Measurements from ENCODE around the gene KCNJ5. TPM values are rescaled to one million over a fixed set of nuclear protein-coding genes. Genes with fewer than 3 reads are reported as not detected.

Gene KCNJ5
- total and polyA plus RNA-seq, 2 of the 4 experiments (the other 2 are of a cell fraction): 0.07 to 0.18 TPM

DNA sequence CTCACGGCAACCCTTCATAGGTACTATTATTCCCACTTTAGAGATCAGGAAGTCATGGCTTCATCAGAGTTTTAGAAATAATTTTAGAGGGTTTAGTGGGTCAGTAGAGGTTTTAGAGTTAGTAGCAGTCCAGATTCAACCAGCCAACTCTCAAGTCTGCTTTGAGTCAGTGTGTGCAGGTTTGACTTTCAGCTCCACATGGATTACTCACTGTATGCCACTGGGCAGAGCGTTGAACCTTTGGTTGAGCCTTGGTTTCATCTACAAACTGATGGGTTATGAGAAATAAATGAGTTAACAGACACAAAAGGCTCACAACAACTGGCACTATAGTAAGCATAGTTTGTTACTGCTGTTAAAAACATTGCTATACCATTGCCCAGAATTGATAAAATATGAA is 70.5 kb downstream of the KCNJ5 start:
- H2AK9ac ChIP-seq (replicated peaks; ENCODE audit: low read depth, low read length, poor library complexity): no peak overlapping the region
- no TSS peak for BruUV-seq (replicated peaks)
- no peak overlapping the region for H3K27ac ChIP-seq (ENCODE audit: insufficient read depth, low read length)
- H3K79me1 ChIP-seq (ENCODE audit: low read depth in 1 of 2, low read length in 2 of 2): no peaks in the 10 kb centered on the region
- no peak overlapping the region for H3K4me3 ChIP-seq (ENCODE audit: insufficient read depth, low read depth, low read length)
- H2BK120ac ChIP-seq (ENCODE audit: low read depth, low read length): no peak overlapping the region
- no peak overlapping the region for H2BK15ac ChIP-seq (ENCODE audit: low read depth, low read length)
- ATAC-seq (ENCODE audit: low read depth) (no peak), DNase-seq (no peak)
- no peaks in the 10 kb centered on the region for H3K9me3 ChIP-seq (ENCODE audit: control insufficient read depth, insufficient read depth, low read length)
- peaks cover 7% of the 10 kb centered on the region for H3K27me3 ChIP-seq (ENCODE audit: control insufficient read depth, insufficient read depth, low read length)
- H2BK20ac ChIP-seq (ENCODE audit: low read depth, low read length): no peak overlapping the region
- H4K8ac ChIP-seq (ENCODE audit: low read depth in 2 of 2, low read length in 2 of 2): no peak overlapping the region
- H2AFZ ChIP-seq (replicated peaks; ENCODE audit: low read length, poor library complexity): no peak overlapping the region
- dilution Hi-C loops (cut with HindIII; ENCODE audit: low sequenced_read_pairs, unreplicated experiment) (no loop called here), in situ Hi-C loops (cut with MboI; ENCODE audit: low sequenced_read_pairs) (loop anchor here (25.0 kb wide), 2 partner anchors 799 to 924 kb away; no protein-coding TSS in a partner anchor), intact Hi-C loops (cut with micrococcal nuclease) (no loop called here)
- no peak overlapping the region for H2AK5ac ChIP-seq (ENCODE audit: low read depth, low read length)
- H3K56ac ChIP-seq (ENCODE audit: extremely low read depth, insufficient read depth, low read length): no peak overlapping the region
- no peak overlapping the region for H3K9ac ChIP-seq (ENCODE audit: low read depth, low read length)
- H3K18ac ChIP-seq (ENCODE audit: low read depth, low read length): no peak overlapping the region
- H3K4me1 ChIP-seq (ENCODE audit: control insufficient read depth, insufficient read depth, low read length): no peaks in the 10 kb centered on the region
- TF ChIP-seq MAFK (IDR thresholded peaks at IDR 0.05; ENCODE audit: low read depth, low read length) (no peak), RAD21 (IDR thresholded peaks at IDR 0.05; ENCODE audit: low read length) (no peak), CEBPB (IDR thresholded peaks at IDR 0.05; ENCODE audit: low read depth, low read length) (no peak), RCOR1 (IDR thresholded peaks at IDR 0.05; ENCODE audit: insufficient replicate concordance, low read length) (no peak), MAZ (IDR thresholded peaks at IDR 0.05; ENCODE audit: borderline replicate concordance, low read depth, low read length) (no peak), RFX5 (IDR thresholded peaks at IDR 0.05; ENCODE audit: low read depth, low read length) (no peak)
- TF ChIP-seq, protein P1, sequence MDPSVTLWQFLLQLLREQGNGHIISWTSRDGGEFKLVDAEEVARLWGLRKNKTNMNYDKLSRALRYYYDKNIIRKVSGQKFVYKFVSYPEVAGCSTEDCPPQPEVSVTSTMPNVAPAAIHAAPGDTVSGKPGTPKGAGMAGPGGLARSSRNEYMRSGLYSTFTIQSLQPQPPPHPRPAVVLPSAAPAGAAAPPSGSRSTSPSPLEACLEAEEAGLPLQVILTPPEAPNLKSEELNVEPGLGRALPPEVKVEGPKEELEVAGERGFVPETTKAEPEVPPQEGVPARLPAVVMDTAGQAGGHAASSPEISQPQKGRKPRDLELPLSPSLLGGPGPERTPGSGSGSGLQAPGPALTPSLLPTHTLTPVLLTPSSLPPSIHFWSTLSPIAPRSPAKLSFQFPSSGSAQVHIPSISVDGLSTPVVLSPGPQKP (IDR thresholded peaks at IDR 0.05; ENCODE audit: borderline replicate concordance, low read depth, low read length): no peak
- TF ChIP-seq, protein P2, sequence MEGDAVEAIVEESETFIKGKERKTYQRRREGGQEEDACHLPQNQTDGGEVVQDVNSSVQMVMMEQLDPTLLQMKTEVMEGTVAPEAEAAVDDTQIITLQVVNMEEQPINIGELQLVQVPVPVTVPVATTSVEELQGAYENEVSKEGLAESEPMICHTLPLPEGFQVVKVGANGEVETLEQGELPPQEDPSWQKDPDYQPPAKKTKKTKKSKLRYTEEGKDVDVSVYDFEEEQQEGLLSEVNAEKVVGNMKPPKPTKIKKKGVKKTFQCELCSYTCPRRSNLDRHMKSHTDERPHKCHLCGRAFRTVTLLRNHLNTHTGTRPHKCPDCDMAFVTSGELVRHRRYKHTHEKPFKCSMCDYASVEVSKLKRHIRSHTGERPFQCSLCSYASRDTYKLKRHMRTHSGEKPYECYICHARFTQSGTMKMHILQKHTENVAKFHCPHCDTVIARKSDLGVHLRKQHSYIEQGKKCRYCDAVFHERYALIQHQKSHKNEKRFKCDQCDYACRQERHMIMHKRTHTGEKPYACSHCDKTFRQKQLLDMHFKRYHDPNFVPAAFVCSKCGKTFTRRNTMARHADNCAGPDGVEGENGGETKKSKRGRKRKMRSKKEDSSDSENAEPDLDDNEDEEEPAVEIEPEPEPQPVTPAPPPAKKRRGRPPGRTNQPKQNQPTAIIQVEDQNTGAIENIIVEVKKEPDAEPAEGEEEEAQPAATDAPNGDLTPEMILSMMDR (conservative IDR thresholded peaks at IDR 0.05; ENCODE audit: low read depth, low read length): no peak
- H4K20me1 ChIP-seq (ENCODE audit: insufficient read depth, low read length): no peaks in the 10 kb centered on the region
- H3K14ac ChIP-seq (replicated peaks; ENCODE audit: low read depth, low read length): no peak overlapping the region
- H3K4me2 ChIP-seq (ENCODE audit: low read depth, low read length): no peak overlapping the region
- H2BK5ac ChIP-seq (ENCODE audit: low read depth, low read length, poor library complexity, severe bottlenecking): no peak overlapping the region
- H4K5ac ChIP-seq (ENCODE audit: low read depth, low read length): no peak overlapping the region
- H3K9me1 ChIP-seq (ENCODE audit: insufficient read depth, low read length): no peaks in the 10 kb centered on the region
- no CpG with 5 or more reads among the region's 2 CpGs for WGBS, 2 experiments (ENCODE audit: extremely low coverage in 2 of 2, insufficient read length in 1 of 2)
- H3K36me3 ChIP-seq (ENCODE audit: control insufficient read depth, insufficient read depth, low read length): no peaks in the 10 kb centered on the region
- ChIA-PET CTCF (interaction anchor here (0.6 to 1.4 kb wide), 2 partner anchors 76 to 789 kb away, joined by 4 read pairs; no protein-coding TSS in a partner anchor), POLR2A (ENCODE audit: unreplicated experiment) (no interaction called here)
- no peak overlapping the region for H4K91ac ChIP-seq (ENCODE audit: insufficient read depth, low read depth, low read length)
- H3K4ac ChIP-seq (ENCODE audit: low read depth, low read length): no peak overlapping the region
- H3K23ac ChIP-seq (ENCODE audit: low read depth, low read length): no peak overlapping the region
